SKM-1 (cell line): ENCODE measurements around the gene FLCN.
"Not testable (repeated sequence)": the region's sequence is repeated elsewhere in the genome, so short reads cannot be mapped to it uniquely, and the experiment has no call there.

Experiments used
- DNase-seq: peaks from one replicate; lab custom pipeline; 2025; ENCODE audit not compliant: unreplicated experiment; lab: John Stamatoyannopoulos, UW

Gene FLCN

DNA sequence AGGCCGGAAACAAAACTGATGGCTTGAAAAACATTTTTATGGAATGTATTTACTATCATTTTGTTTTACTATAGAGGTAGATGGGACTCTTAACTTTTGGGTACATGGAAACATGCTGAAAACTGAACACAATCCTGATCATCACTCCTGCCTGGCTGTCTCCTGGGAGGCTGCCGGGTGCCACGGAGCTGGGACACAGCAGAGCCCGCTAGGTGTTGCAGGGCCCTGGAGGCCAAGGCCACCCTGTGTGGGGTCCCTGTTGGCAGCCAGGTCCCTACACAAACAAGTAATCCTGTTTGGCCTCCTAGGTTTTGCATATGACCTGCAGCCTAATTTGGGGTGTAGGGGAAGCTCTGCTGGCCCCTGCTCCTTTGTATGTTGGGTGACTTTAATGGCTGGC, 48.4 kb downstream of the FLCN start:
- DNase-seq: no peak

DNA sequence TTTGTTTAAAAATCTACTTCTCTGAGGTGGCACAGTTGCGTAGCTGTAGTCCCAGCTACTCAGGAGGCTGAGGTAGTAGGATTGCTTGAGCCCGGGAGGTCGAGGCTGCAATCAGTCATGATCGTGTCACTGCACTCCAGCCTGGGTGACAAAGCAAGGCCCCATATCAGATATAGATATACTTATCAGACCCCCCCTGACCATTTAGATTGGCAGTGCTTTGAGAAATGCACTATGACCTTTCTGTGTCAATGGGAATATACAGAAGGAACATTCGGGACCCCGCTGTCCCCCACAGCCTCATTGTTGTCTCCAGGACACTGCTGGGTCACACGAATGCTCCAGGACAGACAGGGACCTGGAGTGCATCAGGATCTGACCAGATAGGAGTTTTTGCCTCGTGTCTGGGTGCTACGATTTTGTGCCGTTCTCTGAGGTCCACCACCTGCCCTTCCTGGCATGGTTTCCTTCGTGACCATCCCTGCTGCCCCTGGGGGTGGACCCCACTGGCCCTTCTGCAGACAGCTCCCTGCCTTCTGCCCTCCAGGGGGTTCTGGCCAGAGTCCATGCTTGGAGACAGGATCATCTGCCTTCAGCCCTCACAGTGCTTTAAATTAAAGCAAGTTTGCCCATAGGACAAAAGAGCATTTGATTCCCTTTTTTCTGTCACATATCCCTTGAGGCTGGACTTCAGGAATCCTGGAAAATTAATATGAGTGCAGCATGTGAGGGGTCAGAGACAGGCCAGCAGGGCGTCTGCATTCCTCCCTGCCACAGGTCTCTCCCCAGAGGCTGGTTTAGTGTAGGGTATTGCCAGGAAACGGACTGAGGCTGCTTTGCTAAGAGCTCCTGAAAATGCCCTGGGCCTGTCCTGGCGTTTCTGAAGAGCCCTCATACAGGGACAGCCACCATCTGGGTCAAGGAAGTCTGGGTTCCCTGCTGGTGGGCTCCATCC, 50.1 kb downstream of the FLCN start:
- no peak for DNase-seq

DNA sequence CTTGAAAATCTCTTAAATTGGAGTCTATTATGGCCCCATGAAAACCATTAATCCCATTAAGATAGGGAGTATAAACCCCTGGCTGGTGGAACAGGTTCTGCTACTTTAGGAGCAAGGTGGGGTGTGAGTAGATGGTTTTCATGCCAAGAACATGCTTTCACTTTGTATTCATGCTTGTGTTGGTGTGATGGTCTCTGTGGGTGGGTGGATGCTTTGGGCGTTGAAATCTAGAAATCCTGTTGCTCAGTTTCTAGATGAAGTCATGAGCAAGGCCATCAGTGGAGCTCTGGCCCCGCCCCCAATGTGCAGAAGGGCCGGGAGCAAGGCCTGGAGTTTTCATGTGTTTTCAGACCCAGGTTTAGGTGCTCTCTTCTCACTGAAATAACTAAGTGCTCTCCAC, 50.9 kb downstream of the FLCN start:
- no peak for DNase-seq

DNA sequence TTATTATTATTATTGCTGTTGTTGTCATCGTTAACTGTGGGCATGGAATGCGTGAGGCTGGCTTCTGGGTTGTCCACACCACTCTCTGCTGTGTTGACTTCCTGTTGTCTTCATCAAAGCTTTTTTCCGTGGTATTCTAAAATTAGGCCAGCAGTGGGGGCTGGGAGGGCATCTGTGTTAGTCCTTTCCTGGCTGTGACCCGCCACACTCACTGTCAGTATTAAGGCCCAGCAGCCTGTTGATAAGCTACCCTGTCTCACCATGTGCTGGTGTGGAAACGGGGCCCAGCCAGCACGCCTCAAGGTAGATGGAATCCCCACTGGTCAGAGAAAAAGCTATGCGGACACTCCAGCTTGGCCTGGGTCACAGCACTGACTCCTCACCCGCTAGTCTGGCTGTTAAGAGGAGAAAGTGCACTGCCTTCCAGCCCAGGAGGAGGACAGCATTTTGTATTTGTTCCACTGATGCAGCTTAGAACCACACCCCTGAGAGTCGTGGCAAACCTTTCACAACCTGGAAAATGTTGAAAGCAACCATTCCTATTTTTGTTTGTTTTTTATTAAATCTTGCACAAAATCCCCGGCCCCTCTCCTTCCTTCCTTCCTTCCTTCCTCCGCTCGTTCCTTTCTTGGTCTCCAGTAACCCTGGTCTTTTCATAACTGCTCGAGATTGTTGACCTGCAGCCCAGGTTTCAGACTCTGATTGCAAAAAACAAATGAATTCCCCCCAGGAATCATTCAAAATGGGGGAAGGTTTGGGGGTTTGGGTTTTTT, 51.8 kb downstream of the FLCN start:
- DNase-seq: not testable (repeated sequence)

DNA sequence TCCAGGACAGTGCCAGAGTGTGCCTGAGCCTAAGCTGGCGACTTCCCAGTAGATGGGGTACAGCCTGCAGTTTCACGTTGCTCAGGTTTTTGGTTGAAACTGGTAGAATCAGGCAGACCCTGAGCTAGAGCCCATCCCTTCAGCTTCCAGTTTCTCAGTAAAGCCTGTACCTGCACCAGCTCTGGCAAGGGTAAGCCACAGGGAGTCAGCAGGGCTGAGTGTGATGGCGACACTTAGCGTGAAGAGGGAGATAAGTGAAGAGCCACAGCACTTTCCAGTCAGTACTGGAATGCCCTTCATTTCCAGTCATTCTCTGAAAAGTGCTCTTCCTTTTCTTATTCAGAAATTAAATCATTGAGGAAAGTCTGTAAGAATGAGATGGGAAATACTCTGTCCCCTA, 53.2 kb downstream of the FLCN start:
- DNase-seq: no peak

DNA sequence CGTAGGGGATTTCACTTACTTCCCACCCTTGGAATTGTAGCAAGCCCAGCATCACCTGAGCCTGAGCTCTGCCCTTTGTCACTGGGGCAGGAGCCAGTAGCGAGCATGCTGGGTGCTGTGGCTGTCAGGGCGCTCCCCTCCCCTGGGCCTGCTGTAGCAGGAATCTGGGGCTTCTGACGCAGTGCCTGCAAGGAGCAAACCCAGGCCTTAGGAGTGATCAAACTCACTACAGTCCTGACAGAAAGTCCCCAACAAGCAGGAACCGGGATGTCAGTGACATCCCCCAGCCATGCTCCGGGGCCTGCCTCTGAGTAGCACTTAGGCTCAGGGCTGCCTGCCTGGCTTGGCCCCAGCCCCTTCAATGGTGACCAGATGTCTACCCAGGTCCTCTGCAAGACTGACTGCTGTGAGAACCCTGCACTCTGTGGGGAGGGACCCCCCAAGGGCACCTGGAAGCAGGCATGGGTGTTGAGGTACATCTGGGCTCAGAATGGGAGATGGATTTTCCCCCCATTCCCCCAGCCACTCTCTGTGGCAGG, 54.3 kb downstream of the FLCN start:
- no peak for DNase-seq

DNA sequence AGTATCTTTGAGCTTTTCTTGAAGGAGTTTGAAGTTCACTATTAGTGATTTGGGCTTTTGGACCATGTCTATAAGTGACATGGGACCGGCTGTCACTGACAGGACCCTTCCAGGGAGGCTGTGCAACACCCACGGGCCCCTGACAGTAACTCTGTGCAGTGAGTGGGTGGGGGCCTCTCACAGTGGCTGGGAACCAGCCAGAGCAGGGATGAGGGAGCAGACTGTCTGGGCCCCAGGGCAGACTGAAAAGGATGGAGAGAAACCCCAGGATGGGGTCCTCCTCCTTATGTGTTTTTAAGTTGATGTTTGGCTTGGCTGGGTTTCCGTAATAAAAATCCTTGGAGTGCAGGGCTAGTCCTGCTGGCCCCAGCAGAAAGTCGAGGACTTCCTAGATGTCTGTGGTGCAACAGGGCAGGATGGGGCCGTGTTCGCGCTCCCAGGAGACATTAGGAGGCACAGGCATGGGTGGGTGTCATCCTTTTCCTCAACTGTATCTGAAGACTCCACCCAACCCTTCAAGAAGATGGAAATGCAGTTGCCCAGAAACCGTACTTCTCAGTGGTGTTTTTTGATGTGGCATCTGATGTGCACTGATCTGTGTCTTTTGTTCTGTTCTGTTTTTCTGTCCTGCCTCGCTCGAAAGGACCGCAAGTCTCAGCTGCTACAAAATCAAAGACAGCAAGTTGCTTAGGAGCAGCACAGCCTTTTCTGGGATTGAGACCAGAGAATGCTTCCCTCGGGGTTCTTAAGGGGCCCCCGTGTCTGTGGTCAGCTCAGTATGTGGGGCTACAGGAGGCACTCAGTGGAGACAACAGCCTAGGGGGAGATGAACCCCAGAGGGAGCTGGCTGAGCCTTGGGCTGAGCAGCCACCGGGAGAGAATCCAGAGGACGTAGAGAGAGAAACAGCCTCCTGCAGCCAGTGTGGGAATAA, 55.0 kb downstream of the FLCN start:
- no peak for DNase-seq

DNA sequence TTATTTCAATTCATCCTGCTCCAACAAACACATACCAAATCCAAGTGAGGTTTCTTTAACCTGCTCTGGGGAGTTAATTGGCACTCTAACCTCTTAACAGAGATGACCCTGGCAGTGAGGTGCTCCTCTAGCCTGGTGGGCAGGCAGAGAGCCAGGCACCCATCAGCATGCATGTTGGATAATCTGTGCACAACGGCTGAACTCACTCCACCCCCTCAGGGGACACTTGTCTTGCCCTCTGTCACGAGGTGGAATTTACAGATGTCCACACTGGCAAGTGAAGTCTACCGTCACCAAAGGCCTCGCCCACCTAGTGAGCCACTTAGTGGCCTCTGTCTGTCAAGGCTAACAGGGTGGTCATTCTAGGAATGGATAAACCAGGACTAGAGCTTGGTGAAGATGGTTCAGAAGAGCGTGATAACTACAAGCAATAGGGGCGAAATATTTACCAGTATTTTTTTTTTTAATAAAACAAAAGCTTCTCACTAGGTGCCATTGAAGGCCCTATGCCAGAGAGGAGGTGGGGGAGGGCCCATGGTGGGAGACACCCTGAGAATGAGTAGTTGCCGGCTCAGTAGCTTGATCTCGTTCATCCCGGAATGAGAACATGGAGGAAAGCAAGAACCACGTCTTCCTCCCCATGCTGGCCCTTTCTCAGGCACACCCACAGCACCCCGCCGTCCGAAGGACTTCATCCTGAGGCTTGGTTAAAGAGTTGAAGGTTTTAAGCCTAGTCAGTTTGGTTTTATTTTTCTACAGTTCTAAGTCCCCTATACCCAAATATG, 56.0 kb downstream of the FLCN start:
- no peak for DNase-seq

DNA sequence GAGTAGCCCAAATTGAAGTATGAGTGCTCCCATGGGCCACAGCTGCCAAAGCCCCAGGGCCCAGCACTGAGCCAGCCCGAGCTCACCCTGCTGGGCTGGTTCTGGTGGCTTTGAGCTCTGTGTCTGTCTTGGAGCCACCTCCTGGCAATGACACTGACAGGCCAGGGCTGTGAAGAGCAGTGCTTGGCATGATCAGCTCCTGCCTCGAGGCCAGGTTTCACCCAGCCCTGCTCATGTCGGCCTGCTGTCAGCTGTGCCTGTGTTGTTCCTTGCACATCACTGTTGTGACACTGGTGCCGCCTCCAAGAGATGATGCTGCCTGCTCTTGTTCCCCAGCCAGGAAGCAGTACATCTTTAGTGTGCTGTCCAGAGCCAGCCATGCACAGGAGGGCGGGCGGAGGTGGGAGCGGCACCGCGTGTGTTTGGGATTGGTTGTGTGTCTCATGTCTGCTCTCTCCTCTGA, 56.8 kb downstream of the FLCN start:
- DNase-seq: no peak

DNA sequence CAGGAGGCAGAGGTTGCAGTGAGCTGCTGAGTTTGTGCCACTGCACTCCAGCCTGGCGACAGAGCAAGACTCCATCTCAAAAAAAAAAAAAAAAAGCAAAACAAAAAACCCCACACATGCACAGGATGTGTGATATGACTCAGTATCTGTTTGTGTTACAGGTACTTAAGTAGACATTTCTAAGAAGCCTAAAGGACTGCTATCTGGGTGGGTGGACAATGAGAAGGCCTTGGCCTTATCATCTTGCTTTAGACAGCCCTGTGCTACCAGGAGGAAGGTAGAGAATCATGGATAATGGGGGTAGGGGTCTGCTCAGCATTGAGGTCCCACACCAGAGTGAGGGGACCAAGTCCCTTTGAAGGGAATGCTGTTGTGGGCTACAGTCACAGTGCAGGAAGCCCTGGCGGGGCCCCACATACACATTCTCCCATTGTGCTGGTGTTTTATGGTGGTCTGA, 57.6 kb downstream of the FLCN start:
- DNase-seq: no peak

DNA sequence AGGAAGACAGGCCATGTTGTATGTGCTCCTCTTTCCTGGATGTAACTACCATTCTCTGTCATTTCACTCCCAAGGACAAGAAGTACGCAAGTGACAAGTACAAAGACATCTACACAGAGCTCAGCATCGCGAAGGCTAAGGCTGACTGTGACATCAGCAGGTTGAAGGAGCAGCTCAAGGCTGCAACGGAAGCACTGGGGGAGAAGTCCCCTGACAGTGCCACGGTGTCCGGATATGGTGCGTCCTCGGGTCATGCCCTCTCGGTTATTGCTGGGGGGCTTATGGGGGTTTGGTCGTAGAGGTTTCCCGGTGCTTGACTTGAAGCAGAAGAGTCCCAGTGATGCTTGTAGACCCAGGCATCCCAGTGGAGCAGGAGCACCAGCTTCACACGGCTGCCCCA, 59.8 kb downstream of the FLCN start:
- no peak for DNase-seq

DNA sequence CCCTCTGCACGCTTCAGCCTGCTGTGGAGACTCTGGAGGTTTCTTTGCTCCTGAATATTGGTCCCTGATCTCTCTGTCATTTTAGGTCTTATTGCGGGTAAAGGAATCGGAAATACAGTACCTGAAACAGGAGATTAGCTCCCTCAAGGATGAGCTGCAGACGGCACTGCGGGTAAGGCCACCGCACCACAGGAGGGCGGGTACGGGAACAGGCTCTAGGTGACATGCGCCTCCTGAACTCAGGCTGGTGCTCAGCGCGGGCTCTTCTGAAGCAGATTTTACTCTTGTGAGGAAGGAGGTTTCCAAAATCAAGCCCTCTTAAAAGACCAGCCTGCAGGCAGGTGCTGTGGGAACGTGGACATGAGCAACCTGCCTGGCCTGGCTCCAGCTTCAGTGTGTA, 60.6 kb downstream of the FLCN start:
- DNase-seq: no peak

DNA sequence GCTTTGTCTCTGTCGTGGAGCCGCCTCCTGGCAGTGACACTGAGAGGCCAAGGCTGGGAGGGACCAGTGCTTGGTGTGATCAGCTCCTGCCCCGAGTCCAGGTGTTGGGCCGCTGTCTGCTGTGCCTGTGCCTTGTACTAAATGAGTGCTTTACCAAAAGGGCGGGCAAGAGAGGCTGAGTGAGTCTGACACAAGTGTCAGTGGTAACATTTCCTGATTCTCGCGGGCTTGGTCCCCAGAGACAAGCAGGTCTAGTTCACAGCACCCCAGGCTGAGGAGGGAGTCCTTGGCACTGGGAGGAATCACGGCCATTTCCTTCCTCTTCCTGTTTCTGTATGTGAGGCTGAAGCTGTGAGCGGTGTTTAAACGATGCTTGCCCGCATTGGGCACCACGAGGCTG, 61.1 kb downstream of the FLCN start:
- DNase-seq: no peak

DNA sequence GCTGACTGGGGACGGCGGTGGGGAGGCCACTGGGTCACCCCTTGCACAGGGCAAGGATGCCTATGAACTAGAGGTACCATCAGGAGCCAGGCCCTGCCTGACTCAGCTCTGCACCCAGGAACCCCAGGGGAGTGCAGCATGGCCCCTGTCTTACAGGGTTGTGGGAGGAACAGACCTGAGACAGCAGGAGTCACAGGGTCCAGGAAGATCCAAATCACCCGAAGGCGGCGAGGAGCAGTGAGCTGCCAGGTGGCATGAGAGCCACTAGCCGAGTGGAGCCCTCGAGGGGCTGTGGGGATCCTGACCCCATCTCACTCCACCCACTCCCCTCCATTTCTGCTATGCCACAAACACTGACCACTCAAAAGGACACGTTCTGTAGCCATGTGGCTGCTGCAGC, 61.6 kb downstream of the FLCN start:
- no peak for DNase-seq

DNA sequence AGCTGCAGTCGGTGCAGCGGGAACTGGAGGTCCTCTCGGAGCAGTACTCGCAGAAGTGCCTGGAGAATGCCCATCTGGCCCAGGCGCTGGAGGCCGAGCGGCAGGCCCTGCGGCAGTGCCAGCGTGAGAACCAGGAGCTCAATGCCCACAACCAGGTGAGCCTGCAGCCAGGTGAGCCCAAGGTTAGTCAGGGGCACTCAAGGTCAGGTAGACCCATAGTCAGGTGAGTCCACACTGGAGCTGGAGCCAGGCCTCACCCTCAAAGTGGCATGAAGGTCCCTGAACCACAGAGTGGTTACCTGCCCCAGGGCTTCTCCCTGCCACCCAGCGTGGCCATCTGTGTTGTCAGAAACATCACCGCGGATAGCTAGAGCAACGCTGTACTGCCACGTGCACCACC, 63.0 kb downstream of the FLCN start:
- no peak for DNase-seq

DNA sequence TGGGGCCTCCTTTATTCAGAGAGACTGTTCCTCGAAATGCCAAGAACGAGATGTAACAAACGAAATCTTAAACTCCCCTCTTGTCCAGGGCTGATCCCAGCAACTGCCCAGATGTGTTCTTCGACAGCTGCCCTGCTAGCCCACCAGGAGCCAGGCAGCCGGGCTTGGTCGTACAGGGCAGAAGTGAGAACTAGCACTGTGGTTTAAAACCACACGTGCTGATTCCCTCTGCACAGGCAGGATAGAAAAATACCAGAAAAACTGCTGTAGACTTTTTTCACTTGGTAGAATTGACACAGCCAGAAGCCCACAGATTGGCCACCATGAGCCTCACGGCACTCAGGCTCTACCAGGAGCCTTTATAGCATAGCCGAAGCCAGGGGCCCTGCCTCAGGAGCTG, 64.0 kb downstream of the FLCN start:
- no peak for DNase-seq

DNA sequence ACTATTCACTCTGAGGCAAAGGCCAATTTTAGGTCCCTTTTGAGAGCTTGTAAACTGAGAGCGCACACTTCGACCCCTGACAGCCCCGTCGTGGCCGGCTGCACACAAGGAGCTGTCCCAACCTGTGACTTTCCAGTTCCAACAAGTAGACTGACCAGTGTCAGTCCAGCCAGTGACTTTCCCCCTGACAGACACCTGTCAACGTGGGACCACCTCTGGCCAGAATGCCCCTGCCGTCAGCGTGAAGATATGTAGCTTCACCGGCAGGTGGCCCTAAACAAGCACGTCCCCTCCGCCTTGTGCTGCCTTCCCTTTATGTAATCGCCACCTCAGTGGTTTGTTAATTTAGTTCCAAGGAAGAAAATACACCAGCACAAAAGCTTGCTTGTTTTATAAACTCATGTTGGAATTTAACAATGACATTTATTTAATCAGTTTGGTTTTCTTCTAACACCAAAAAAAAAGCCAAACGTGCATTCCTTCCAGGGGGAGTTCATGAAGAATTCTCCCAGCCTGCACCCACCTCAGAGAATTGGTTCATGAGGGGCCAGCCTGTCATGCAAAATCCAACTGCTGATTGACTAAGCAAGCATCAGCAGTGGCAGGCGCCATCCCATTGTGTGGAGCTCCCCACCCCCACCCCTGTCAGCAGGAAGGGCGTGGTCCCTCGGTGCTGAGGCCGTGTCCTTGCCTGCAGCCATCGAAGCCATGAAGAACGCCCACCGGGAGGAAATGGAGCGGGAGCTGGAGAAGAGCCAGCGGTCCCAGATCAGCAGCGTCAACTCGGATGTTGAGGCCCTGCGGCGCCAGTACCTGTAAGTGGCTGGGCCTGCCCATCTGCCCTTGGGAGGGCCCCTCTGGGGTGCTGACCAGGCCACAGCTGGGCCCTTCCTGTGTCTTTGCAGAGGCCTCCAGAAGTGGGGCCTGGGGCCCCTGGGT, 64.7 kb downstream of the FLCN start:
- no peak for DNase-seq

DNA sequence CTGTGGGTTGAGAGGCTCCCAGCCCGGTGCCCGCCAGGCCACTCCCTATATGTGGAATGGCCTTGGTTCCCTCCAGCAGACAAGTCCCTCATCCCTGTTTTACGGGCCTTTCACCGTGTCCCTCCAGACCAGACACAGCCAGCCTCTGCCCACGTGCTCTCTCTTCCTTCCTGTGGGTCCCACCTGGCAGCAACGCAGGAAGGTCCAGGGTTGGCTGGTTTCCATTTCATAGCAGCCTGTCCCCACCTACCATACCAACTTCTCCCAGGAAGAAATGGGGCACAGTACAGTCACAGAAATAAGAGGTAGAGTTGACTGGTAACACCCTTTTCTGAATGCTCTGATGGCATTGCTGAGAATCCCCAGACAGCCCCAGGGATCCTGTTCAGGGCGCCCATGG, 65.8 kb downstream of the FLCN start:
- DNase-seq: no peak
